ENCODE results near the gene SUN3. TPM values are rescaled to one million over a fixed set of nuclear protein-coding genes. Genes with fewer than 3 reads are reported as not detected.

Gene SUN3
- polyA plus RNA-seq, 1 donor from 2014 or later, result not detected

DNA sequence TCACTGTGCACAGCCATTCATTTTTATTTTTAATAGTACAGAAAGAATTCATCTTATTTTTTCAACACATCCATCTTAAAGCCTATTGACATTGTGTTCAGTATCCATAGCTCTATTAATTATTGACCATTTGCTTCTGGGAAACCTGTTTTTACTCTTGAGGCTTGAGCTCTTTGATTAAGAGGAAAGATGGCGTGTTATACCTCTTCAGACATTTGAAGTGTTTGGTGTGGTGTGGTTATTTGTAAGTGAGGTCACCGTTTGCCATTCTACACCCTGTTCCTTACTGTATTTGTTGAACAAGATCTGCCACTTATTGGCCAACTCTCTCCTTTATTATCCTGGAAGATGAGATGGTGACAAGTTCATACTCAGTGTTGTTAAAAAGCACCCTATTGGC, 24.8 kb upstream of the SUN3 start:
- no peak overlapping the region for H3K27ac ChIP-seq (ENCODE audit: low read length)
- H4K20me1 ChIP-seq (ENCODE audit: insufficient read depth), result no peaks in the 10 kb centered on the region
- H3F3A ChIP-seq (ENCODE audit: insufficient read depth, low read length, poor library complexity, severe bottlenecking), result no peaks in the 10 kb centered on the region

DNA sequence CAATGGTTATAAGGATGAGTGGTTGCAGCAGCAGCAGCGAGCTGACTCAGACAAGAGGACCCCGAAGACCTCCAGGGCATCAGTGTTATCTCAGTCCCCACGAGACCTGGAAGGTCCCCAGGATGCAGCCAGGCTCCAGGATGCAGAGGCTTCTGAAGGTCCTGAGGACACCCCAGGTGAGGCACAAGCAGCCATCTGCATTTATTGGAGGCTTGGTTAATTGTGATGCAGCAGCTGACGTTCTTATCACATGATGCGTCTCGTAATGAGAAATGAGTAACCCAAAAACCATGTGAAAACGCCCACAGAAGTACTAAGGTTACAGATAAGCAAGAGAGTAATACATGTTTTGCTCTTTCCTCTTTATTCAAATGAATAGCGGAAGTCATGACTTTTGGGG, 23.8 kb upstream of the SUN3 start:
- Histone ChIP-seq H4K20me1 (ENCODE audit: insufficient read depth) (no peaks in the 10 kb centered on the region), H3K9me2 (ENCODE audit: insufficient read depth, low read length) (no peaks in the 10 kb centered on the region), H3K9me3 (ENCODE audit: low read length) (no peaks in the 10 kb centered on the region), H3K27ac (ENCODE audit: low read length) (no peak overlapping the region), H3K4me3 (ENCODE audit: low read length) (no peak overlapping the region), H3F3A (ENCODE audit: insufficient read depth, low read length, poor library complexity, severe bottlenecking) (no peaks in the 10 kb centered on the region), H3K36me3 (ENCODE audit: insufficient read depth, low read length) (no peaks in the 10 kb centered on the region), H2AFZ (ENCODE audit: low read depth, low read length) (no peak overlapping the region), H3K27me3 (ENCODE audit: insufficient read depth, low read depth, low read length) (no peaks in the 10 kb centered on the region), H3K9ac (ENCODE audit: low read length) (no peak overlapping the region), H3K79me2 (replicated peaks; ENCODE audit: insufficient read depth, low read length) (no peaks in the 10 kb centered on the region), H3K4me2 (ENCODE audit: low read length) (no peak overlapping the region)
- TF ChIP-seq, protein P1, sequence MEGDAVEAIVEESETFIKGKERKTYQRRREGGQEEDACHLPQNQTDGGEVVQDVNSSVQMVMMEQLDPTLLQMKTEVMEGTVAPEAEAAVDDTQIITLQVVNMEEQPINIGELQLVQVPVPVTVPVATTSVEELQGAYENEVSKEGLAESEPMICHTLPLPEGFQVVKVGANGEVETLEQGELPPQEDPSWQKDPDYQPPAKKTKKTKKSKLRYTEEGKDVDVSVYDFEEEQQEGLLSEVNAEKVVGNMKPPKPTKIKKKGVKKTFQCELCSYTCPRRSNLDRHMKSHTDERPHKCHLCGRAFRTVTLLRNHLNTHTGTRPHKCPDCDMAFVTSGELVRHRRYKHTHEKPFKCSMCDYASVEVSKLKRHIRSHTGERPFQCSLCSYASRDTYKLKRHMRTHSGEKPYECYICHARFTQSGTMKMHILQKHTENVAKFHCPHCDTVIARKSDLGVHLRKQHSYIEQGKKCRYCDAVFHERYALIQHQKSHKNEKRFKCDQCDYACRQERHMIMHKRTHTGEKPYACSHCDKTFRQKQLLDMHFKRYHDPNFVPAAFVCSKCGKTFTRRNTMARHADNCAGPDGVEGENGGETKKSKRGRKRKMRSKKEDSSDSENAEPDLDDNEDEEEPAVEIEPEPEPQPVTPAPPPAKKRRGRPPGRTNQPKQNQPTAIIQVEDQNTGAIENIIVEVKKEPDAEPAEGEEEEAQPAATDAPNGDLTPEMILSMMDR (IDR thresholded peaks at IDR 0.05; ENCODE audit: poor library complexity, severe bottlenecking), result no peak
- TF ChIP-seq TAF1 (IDR thresholded peaks at IDR 0.05; ENCODE audit: low read depth) (no peak), EP300 (conservative IDR thresholded peaks at IDR 0.05; ENCODE audit: poor library complexity, severe bottlenecking) (no peak), SMC3 (conservative IDR thresholded peaks at IDR 0.05; ENCODE audit: poor library complexity) (no peak), POLR2AphosphoS5 (IDR thresholded peaks at IDR 0.05) (no peak), MXI1 (conservative IDR thresholded peaks at IDR 0.05; ENCODE audit: poor library complexity, severe bottlenecking) (no peak), RAD21 (conservative IDR thresholded peaks at IDR 0.05) (no peak), EZH2 (IDR thresholded peaks at IDR 0.05; ENCODE audit: borderline replicate concordance, insufficient read depth, low read length, poor library complexity, severe bottlenecking) (no peak)
- TF ChIP-seq, protein P2, sequence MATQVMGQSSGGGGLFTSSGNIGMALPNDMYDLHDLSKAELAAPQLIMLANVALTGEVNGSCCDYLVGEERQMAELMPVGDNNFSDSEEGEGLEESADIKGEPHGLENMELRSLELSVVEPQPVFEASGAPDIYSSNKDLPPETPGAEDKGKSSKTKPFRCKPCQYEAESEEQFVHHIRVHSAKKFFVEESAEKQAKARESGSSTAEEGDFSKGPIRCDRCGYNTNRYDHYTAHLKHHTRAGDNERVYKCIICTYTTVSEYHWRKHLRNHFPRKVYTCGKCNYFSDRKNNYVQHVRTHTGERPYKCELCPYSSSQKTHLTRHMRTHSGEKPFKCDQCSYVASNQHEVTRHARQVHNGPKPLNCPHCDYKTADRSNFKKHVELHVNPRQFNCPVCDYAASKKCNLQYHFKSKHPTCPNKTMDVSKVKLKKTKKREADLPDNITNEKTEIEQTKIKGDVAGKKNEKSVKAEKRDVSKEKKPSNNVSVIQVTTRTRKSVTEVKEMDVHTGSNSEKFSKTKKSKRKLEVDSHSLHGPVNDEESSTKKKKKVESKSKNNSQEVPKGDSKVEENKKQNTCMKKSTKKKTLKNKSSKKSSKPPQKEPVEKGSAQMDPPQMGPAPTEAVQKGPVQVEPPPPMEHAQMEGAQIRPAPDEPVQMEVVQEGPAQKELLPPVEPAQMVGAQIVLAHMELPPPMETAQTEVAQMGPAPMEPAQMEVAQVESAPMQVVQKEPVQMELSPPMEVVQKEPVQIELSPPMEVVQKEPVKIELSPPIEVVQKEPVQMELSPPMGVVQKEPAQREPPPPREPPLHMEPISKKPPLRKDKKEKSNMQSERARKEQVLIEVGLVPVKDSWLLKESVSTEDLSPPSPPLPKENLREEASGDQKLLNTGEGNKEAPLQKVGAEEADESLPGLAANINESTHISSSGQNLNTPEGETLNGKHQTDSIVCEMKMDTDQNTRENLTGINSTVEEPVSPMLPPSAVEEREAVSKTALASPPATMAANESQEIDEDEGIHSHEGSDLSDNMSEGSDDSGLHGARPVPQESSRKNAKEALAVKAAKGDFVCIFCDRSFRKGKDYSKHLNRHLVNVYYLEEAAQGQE (IDR thresholded peaks at IDR 0.05; ENCODE audit: borderline replicate concordance), result no peak

More for the DNA sequence above, 24.8 kb upstream of the SUN3 start:
- no peaks in the 10 kb centered on the region for H3K9me3 ChIP-seq (ENCODE audit: low read length)
- H2AFZ ChIP-seq (ENCODE audit: low read depth, low read length), result no peak overlapping the region
- H3K9me2 ChIP-seq (ENCODE audit: insufficient read depth, low read length), result no peaks in the 10 kb centered on the region
- H3K4me3 ChIP-seq (ENCODE audit: low read length), result no peak overlapping the region
- TF ChIP-seq, protein P2 (IDR thresholded peaks at IDR 0.05; ENCODE audit: borderline replicate concordance), result no peak
- TF ChIP-seq EZH2 (IDR thresholded peaks at IDR 0.05; ENCODE audit: borderline replicate concordance, insufficient read depth, low read length, poor library complexity, severe bottlenecking), result no peak
- no peak for TF ChIP-seq POLR2AphosphoS5 (IDR thresholded peaks at IDR 0.05)
- TF ChIP-seq, protein P1 (IDR thresholded peaks at IDR 0.05; ENCODE audit: poor library complexity, severe bottlenecking), result no peak
- no peak for TF ChIP-seq SMC3 (conservative IDR thresholded peaks at IDR 0.05; ENCODE audit: poor library complexity)
- no peaks in the 10 kb centered on the region for H3K79me2 ChIP-seq (replicated peaks; ENCODE audit: insufficient read depth, low read length)
- H3K36me3 ChIP-seq (ENCODE audit: insufficient read depth, low read length), result no peaks in the 10 kb centered on the region
- H3K9ac ChIP-seq (ENCODE audit: low read length), result no peak overlapping the region
- H3K4me2 ChIP-seq (ENCODE audit: low read length), result no peak overlapping the region
- H3K27me3 ChIP-seq (ENCODE audit: insufficient read depth, low read depth, low read length), result no peaks in the 10 kb centered on the region
